ENCODE measurements around the gene CFDP1.

GRCh38 chr16:75262104-75262799 lies 171.1 kb downstream of the CFDP1 start:
- TF ChIP-seq CTCF (IDR thresholded peaks at IDR 0.05) = no peak
- TF ChIP-seq POLR2A (IDR thresholded peaks at IDR 0.05) = no peak

All from heart left ventricle (tissue), 13 donors.